Stimulated activated CD4-positive, alpha-beta T cell treated with anti-CD3 and anti-CD28 coated beads, TNF-alpha, amount 100 ng/mL, for 4 hours (primary cell): Measurements from ENCODE around the gene GANC.
"Not testable (repeated sequence)": the region's sequence is repeated elsewhere in the genome, so short reads cannot be mapped to it uniquely, and the experiment has no call there.

Experiments used
- DNase-seq, 3 experiments: peaks; one replicate each; pipeline ENCODE4 v3.0.0-alpha.2; 2020; ENCODE audit warnings: low read depth in 3 of 3

Gene GANC

DNA sequence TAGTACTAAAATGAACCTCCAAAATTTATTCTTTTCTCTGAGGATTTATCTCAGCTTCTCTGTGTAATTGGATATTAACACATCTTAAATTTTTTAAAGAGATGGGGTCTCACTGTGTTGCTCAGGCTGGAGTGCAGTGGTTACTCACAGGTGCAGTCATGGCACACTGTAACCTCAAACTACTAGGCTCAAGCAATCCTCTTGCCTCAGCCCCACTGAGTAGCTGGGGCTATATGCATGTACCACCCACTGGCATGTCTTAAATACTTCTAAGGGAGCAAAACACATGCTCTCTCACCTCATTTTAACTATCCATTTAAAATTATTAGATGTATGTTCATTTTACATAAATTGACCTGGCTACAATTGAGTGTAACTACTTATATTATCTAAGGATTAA is 11.6 kb downstream of the GANC start:
- no peak for DNase-seq

DNA sequence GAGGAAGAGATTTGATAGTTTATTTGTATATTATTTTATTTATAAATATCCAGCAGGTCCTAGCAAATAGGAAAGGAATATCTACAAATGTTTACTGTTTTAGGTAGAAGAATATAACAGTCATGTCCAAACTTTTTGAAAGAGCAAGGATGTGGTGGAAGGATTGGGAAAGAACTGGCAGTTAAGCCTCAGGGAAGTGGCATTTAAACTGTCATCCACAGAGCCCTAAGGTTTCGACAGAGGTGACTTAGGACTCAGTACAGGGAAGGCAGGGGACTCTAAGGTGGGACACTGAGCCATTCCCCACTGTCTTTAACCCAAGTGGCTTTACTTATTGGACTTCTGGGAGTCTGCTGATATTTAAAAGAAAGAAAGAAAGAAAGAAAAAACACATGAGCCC is 12.0 kb downstream of the GANC start:
- DNase-seq: no peak

DNA sequence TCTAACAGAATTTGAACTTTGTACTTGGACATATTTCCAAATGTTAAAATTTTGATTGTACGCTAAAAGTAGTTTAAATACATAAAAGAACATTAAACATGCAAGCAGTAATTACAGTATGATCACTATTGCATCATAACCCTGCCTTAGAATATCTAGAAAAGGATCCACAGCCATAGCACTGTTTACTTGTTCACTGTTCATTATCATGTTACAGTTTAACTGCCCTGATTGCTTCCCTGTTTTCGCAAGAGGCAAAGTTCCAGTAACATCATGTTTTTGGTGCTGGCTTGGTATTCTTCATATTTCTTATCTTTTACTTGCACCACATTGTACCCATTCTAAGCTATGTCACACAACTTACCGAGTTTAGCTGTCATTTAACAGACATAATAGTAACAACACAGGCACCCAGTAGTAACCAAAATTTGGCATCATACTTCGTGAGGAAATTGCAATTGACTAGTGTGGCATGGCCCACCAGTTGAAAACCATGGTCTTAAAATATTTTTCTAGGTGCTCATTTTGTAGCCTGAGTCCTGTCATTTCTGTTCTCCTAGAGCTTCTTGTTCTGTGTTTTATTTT is 13.5 kb downstream of the GANC start:
- DNase-seq: no peak

DNA sequence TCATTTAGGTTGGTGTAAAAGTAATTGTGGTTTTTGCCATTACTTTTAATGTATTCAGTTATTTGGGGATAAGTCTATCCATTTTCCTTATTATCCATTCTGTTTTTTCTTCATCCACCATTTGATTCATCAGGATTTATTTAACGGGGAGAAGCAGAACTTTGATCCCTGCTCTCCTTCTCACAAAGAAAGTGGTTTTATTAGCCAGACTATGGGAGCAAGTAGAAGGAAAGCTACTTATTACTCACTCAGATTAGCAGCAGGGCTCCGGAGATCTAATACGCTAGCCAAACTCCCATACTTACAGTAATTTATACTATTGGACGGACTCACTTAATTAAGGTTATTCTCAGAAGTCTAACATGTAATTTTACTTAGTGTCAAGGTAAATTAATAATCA is 14.9 kb downstream of the GANC start:
- no peak for DNase-seq

DNA sequence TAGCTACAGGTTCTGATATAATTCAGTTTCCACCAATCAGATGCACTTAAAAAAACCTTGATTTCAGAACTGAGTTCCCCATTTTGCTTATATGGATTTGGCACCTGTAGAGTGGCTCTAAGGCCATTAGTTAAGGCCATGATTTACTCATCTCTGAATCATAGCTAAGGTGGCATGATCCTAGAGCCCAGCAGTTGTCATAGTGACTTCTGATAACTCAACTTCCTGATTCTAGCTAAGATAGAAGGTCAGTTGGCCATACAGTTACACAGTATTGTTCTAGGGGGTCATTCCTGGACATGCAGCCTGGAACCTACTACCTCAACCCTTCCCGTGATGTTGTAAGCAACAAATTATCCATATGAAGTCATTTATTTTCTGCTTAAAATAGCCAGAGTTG is 16.2 kb downstream of the GANC start:
- no peak for DNase-seq

DNA sequence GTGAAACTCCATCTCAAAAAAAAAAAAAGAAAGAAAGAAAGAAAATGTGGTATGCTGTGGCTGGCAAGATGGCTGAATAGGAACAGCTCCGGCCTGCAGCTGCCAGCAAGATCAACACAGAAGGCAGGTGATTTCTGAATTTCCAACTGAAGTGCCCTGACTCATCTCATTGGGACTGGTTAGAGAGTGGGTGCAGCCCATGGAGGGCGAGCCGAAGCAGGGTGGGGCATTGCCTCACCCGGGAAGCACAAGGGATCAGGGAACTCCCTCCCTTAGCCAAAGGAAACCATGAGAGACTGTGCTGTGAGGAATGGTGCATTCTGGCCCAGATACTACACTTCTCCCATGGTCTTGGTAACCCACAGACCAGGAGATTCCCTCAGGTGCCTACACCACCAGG is 28.0 kb downstream of the GANC start:
- not testable (repeated sequence) for DNase-seq

DNA sequence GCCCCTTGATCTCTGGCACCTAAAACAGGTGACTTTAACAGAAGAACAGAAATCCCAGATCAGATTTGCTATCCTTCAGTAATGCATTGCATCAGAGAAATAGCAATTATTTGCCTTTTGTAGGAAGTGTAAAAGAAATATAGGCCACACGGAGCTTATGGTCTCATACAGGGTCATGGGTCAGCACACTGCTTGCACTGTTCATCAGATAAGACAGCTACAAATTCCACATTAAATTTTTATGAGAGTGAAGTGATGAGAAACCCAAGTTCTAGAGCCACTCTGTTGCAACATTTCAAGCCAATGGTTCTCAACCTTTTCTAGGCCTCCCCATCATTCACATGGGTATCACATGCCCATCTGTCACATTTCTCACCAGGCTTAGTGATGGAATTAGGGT is 33.7 kb downstream of the GANC start:
- DNase-seq: no peak

DNA sequence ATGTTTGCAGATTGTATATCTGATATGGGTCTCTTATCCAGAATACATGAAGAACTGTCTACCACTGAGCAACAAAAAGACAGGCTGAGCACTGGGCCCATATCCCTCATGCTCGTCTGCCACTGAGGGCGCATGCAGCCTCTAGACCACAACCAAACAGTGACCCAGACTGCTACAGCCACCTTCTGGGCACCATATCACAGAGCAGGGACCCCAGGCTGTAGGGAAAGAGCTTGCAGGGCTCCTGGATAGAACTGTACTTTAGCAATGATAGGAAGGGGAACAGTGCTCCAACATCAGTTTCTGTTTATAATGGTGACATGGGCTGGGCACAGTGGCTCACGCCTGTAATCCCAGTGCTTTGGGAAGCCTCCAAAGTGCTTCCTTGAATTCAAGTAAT is 40.5 kb downstream of the GANC start:
- DNase-seq: no peak

DNA sequence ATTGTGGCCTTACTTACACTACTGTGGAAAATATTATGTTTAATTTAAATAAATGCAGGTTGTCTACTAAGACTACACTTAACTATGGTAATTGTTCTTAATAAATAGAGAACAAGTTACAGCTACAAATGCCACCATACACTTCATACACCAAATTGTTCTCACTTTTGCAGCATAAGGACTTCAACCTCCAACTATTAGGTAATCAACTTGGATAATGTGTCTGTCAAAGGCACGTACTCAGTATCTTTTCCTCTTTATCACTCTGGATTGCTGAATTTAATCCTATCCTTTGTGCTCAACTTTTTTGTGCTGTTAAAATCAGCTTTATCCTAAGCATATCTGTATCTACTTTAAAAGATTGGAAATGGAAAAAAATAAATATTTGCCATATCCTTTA is 41.8 kb downstream of the GANC start:
- no peak for DNase-seq

DNA sequence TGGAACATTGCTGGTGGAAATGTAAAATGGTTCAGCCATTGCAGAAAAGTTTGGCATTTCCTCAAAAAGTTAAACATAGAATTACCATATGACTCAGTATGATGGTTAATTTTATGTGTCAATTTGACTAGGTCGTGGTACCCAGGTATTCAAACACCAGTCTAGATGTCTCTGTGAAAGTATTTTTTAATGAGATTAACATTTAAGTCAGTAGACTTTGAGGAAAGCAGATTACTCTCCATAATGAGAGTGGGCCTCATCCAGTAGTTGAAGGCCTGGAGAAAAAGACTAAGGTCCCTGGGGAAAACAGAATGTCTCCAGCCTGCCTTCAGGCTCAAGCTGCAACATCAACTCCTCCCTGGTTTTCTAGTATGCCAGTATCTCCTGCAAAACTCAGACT is 42.5 kb downstream of the GANC start:
- no peak for DNase-seq

DNA sequence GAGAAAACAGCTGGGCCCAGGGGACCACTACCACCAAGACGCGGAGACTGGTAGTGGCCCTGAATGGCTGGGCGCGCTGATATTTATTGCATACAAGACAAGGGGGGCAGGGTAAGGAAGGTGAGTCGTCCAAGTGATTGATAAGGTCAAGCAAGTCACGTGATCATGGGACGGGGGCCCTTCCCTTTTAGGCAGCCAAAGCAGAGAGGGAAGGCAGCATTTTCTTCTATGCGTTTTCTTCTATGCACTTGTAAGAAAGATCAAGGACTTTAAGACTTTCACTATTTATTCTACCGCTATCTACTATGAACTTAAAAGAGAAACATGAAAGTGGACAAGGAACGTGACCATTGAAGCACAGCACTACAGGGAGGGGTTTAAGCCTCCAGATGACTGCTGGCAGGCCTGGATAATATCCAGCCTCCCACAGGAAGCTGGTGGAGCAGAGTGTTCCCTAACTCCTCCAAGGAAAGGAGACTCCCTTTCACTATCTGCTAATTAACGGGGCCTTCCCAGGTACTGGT is 43.3 kb downstream of the GANC start:
- not testable (repeated sequence) for DNase-seq

DNA sequence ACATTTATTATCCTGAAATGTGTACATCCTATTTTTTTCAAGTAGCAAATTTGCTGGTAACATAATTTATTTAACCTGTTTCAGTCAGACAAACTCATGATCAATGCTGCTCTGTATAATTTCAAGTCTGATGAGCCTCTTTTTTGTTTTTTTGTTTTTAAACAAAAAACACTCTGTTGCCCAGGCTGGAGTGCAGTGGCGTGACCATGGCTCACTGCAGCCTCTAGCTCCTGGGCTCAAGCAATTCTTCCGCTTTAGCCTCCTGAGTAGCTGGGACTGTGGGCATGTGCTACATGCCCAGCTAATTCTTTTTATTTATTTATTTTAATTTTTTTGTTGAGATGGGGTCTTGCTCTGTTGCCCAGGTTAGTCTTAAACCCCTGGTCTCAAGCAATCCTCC is 46.2 kb downstream of the GANC start:
- no peak for DNase-seq

DNA sequence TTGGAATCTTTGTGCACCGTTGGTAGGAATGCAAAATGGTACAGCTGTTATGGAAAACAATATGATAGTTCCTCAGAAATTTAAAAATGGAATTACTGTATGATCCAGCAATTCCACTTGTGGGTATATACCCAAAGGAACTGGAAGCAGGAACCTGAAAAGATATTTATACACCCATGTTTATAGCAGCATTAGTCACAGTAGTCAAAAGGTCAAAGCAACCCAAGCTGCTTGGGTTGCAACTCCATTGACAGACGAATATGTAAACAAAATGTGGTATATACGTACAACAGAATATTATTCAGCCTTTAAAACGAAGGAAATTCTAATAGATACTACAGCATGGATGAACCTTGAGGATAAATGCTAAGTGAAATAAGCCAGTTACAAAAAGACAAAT is 51.3 kb downstream of the GANC start:
- no peak for DNase-seq

DNA sequence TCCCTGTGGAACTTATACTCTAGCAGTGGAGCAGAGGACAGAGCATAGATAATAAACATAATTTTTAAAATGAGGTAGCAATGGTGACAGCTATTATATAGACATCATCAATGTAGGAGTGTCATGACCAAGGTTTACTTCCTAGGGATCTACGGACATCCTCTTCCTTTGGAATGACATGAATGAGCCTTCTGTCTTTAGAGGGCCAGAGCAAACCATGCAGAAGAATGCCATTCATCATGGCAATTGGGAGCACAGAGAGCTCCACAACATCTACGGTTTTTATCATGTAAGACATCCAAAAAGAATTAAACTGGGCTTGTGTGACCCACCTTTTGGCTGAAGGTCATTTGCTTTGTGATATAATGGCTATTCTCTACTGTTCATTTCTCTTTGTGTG is 56.2 kb downstream of the GANC start:
- DNase-seq: no peak

DNA sequence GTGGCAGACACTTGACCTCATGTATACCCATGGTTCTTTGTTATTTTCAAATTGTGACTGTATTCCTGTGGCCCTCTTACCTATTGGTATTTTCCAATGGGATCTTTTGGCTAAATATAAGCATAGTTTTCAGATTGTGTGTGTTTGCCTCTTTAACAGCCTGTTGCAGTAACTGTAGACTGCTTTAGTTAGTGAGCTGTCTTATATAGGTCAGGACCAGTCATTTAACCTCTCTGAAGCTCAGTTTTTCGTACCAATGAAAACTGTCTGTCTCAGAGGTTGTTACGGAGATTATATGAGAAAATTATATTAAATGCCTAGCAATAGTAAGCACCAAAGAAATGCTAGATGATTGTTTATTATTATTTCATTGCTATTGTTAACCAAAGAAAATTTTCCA is 57.0 kb downstream of the GANC start:
- no peak for DNase-seq

DNA sequence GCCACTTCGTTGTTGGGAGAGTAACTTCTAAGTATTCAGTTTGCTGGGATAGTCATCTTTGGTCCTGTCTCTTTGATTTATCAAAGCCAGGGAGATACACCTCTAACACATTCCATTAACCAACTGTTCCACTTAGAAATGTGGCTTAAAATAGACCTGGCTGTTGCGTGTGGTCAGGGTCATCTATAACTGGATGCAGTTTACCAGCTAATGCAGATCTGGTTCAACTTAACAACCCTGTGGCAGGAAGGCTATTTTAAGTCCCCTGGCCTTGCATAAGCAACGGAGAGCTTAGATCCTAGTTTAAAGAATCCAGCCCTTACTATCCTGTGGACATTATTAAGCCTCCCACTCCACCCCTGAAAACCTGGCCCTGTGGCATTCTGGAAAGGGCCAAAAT is 58.2 kb downstream of the GANC start:
- no peak for DNase-seq

DNA sequence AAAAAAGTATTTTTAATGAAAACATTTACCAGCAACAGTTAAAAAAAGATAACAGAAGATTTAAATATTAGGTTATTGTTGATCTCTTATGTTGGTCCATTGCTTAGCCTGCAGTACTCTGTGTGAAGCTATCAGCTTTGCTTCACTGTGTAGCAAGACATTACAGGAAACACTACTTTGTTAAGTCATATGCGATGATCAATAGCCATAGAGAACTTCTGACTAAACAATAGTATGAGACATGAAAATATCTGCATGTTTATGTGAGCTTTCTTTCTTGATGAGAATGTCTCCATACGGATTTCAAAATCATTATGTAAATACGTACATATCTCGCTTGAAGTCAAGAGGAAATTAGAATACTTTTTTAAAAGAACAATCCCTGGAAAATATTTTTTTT is 59.3 kb downstream of the GANC start:
- no peak for DNase-seq

DNA sequence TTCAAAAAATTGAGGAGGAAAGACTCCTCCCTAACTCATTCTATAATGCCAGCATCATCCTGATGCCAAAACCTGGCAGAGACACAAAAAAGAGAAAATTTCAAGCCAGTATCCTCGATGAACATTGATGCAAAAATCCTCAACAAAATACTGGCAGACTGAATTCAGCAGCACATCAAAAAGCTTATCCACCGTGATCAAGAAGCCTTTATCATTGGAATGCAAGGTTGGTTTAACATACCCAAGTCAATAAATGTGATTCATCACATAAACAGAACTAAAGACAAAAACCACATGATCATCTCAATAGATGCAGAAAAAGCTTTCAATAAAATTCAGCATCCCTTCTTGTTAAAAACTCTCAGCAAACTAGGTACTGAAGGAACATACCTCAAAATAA is 62.1 kb downstream of the GANC start:
- no peak for DNase-seq

DNA sequence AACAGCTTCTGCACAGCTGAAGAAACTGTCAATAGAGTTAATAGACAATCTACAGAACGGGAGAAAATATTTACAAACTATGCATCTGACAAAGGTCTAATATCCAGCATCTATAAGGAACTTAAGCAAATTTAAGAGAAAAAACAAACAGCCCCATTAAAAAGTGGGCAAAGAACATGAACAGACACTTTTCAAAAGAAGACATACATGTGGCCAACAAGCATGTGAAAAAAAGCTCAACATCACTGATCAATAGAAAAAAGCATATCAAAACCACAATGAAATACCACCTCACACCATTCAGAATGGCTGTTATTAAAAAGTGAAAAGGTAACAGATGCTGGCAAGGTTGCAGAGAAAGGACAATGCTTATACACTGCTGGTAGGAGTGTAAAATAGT is 63.6 kb downstream of the GANC start:
- not testable (repeated sequence) for DNase-seq

DNA sequence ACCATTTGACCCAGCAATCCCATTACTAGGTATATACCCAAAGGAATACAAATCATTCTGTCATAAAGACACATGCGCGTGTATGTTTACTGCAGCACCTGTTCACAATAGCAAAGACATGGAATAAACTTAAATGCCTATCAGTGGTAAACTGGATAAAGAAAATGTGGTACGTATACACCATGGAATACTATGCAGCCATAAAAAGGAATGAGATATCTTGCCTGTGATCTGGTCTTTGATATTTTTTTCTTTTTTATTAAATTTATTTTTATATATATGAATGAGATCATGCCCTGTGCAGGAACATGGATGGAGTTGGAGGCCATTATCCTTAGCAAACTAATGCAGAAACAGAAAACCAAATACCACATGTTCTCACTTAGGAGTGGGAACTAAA is 64.1 kb downstream of the GANC start:
- not testable (repeated sequence) for DNase-seq

DNA sequence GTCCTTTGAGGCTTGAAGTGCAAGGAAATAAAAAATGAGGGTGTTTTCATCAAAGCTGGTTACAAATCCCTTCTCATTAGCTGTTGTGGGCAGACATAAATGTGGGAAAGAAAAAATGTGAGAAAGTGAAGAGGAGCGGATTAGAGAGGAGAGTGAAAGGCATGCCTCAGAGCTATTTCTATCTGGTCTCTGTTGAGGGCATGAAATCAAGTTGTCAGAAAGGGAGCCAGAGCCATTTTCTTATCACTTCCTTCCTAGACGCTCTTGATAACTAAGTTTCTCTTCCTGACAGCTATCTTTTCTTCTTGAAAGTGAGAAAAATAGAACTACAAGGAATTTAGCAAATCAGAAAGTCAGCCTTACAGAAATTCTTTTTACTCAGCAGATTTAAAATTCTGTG is 65.5 kb downstream of the GANC start:
- no peak for DNase-seq

DNA sequence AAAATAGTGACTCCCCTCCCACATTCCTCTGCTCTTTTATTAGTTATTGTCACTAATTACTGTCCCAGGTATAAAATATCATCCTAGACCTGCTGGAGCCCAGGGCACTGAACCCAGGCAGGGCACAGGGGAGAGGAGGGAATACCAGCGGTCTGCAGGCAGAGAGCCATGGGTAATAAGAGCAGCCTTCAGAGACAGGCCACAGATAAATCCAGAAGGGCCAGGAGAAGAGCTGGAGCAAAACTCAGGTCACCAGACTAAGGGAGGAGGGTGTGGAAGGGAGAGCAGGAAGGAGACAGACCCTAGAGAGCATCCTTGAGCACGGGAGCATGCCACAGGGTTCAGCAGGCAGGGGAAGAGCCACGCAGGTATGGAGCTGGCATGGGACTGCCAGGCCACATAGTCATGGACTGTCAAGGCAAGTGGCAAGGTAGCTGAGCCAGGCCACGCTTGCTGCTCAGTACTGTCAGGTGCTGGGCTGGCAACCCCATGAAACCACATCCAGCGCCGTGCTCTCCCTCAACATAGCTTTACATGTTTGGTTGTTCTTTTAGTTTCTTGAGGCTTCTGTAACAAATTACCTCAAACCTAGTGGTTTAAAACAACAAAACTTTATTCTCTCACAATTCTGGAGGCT is 70.7 kb downstream of the GANC start:
- no peak for DNase-seq

DNA sequence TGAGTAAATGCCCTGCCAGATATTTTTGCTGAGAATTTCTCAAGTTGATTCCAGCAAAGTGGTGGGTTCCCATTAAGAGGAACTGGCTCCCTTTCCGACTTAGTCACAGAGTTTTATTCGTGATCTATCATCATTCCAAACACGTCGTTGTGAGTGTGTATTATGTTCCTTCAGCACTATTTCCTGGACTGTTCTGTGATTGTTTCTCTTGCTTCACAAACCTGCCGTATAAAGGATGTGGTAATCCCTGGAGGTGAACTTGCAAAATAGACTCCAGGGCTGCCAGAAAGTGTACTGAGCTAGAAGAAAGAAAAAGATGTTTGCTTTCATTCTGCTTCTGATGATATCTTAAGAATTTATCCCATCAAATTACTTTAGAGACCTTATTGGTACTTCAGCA is 71.8 kb downstream of the GANC start:
- no peak for DNase-seq

DNA sequence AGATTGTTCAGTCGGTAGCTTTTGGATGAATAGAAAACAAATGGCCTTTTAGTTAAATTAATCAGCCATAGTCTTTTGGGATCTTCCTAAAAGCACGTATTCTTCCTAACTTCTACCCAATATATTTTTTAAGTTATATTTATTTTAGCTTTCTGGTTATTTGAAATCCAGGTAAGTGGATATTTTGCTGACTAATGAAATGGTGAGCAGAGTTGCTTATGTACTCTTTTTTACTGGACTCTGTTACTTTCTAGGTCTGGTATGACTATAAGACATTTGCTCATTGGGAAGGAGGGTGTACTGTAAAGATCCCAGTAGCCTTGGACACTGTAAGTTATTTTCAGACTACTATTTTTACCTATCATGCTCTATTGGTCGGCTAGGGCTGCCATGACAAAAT is 72.5 kb downstream of the GANC start:
- DNase-seq: no peak
